ENCODE measurements around the gene HIPK2. TPM values are rescaled to one million over a fixed set of nuclear protein-coding genes. Genes with fewer than 3 reads are reported as not detected.

The HIPK2 gene
- total and polyA plus RNA-seq, 2 donors (not counting 3 experiments of a cell fraction or from before 2014, with no cell fraction given), result 9.0 to 43.8 TPM

GRCh38 chr7:139714163-139714901 is 63.5 kb downstream of the HIPK2 start:
- Histone ChIP-seq H3K79me2 (ENCODE audit: control insufficient read depth, insufficient read depth, low read length) (peaks cover 65% of the 10 kb centered on the region), H3K9me3 (replicated peaks; ENCODE audit: control insufficient read depth, insufficient read depth, low read length) (no peaks in the 10 kb centered on the region), H3K4me1 (ENCODE audit: control insufficient read depth, extremely low read depth, insufficient read depth, low read length) (peaks cover 8% of the 10 kb centered on the region), H3K27ac (ENCODE audit: insufficient read depth, low read depth, low read length) (no peak overlapping the region), H3K9ac (replicated peaks; ENCODE audit: extremely low read depth, insufficient read depth, low read length) (no peak overlapping the region), H4K20me1 (replicated peaks; ENCODE audit: control insufficient read depth, extremely low read depth, insufficient read depth, low read length) (no peaks in the 10 kb centered on the region), H3K27me3 (ENCODE audit: control insufficient read depth in 2 of 2, insufficient read depth in 2 of 2, low read length in 2 of 2) (no peaks in the 10 kb centered on the region), H3K4me3 (replicated peaks in 1 of 3; ENCODE audit: insufficient read depth in 1 of 3, low read depth in 1 of 3, low read length in 3 of 3) (no peak overlapping the region), H3K36me3 (ENCODE audit: control insufficient read depth in 2 of 2, extremely low read depth in 1 of 2, insufficient read depth in 2 of 2, low read length in 2 of 2) (peaks cover 16 to 21% of the 10 kb centered on the region in 2 experiments), H2AFZ (ENCODE audit: low read depth, low read length) (no peak overlapping the region), H3K4me2 (ENCODE audit: insufficient read depth, low read length) (no peak overlapping the region), H3K9me1 (replicated peaks; ENCODE audit: control insufficient read depth, extremely low read depth, insufficient read depth, low read length) (no peaks in the 10 kb centered on the region)
- dilution Hi-C loops (cut with MboI; ENCODE audit: extremely low pct_ligation_motif_present, low sequenced_read_pairs) (no loop called here), intact Hi-C loops (cut with micrococcal nuclease) (no loop called here)
- ChIA-PET CTCF (interaction anchor here (0.6 to 1.2 kb wide), 2 partner anchors 9 kb away, joined by 3 read pairs; no protein-coding TSS in a partner anchor), POLR2A (no interaction called here)
- BruUV-seq (replicated peaks), result no TSS peak
- FAIRE-seq (peak; percentile 42), DNase-seq (ENCODE audit: low read depth, low spot score) (no peak)
- no peak for TF ChIP-seq CTCF (IDR thresholded peaks at IDR 0.05; ENCODE audit: extremely low read depth in 1 of 2, insufficient read depth in 1 of 2, low read depth in 1 of 2, low read length in 2 of 2)
- TF ChIP-seq FOS (IDR thresholded peaks at IDR 0.05; ENCODE audit: borderline replicate concordance, insufficient read depth, low read length), result no peak
- TF ChIP-seq POLR2A (IDR thresholded peaks at IDR 0.05; ENCODE audit: low read depth, low read length), result no peak

- no peak for FAIRE-seq
- Histone ChIP-seq H3K36me3 (ENCODE audit: control insufficient read depth in 2 of 2, extremely low read depth in 1 of 2, insufficient read depth in 2 of 2, low read length in 2 of 2) (peaks cover 16 to 21% of the 10 kb centered on the region in 2 experiments), H3K27ac (ENCODE audit: insufficient read depth, low read depth, low read length) (no peak overlapping the region), H3K4me1 (ENCODE audit: control insufficient read depth, extremely low read depth, insufficient read depth, low read length) (peaks cover 8% of the 10 kb centered on the region), H4K20me1 (replicated peaks; ENCODE audit: control insufficient read depth, extremely low read depth, insufficient read depth, low read length) (no peaks in the 10 kb centered on the region), H3K4me2 (ENCODE audit: insufficient read depth, low read length) (no peak overlapping the region), H3K4me3 (replicated peaks in 1 of 3; ENCODE audit: insufficient read depth in 1 of 3, low read depth in 1 of 3, low read length in 3 of 3) (no peak overlapping the region), H3K9me1 (replicated peaks; ENCODE audit: control insufficient read depth, extremely low read depth, insufficient read depth, low read length) (no peaks in the 10 kb centered on the region), H3K27me3 (ENCODE audit: control insufficient read depth in 2 of 2, insufficient read depth in 2 of 2, low read length in 2 of 2) (no peaks in the 10 kb centered on the region), H3K79me2 (ENCODE audit: control insufficient read depth, insufficient read depth, low read length) (peaks cover 60% of the 10 kb centered on the region), H3K9me3 (replicated peaks; ENCODE audit: control insufficient read depth, insufficient read depth, low read length) (no peaks in the 10 kb centered on the region), H2AFZ (ENCODE audit: low read depth, low read length) (no peak overlapping the region), H3K9ac (replicated peaks; ENCODE audit: extremely low read depth, insufficient read depth, low read length) (no peak overlapping the region)
- no TSS peak for BruUV-seq (replicated peaks)
- no peak for DNase-seq (ENCODE audit: low read depth, low spot score)
- ChIA-PET POLR2A (no interaction called here), CTCF (interaction anchor here (1.0 to 1.2 kb wide), 2 partner anchors 10 to 68 kb away, joined by 3 to 4 read pairs; no protein-coding TSS in a partner anchor)
- intact Hi-C loops (cut with micrococcal nuclease), result no loop called here
- TF ChIP-seq POLR2A (IDR thresholded peaks at IDR 0.05; ENCODE audit: low read depth, low read length) (no peak), GATA2 (IDR thresholded peaks at IDR 0.05; ENCODE audit: insufficient read depth, insufficient read length, low read depth, low read length) (no peak), MAX (IDR thresholded peaks at IDR 0.05; ENCODE audit: insufficient read depth, insufficient read length) (no peak), EZH2 (IDR thresholded peaks at IDR 0.05; ENCODE audit: borderline replicate concordance, low read depth, low read length, severe bottlenecking) (no peak), CTCF (IDR thresholded peaks at IDR 0.05; ENCODE audit: extremely low read depth in 1 of 2, insufficient read depth in 1 of 2, low read depth in 1 of 2, low read length in 2 of 2) (no peak), JUN (IDR thresholded peaks at IDR 0.05; ENCODE audit: borderline replicate concordance, insufficient read depth, insufficient read length, low read depth) (no peak), POLR2AphosphoS5 (IDR thresholded peaks at IDR 0.05; ENCODE audit: insufficient read depth, low read depth, low read length) (no peak), FOS (IDR thresholded peaks at IDR 0.05; ENCODE audit: borderline replicate concordance, insufficient read depth, low read length) (no peak), MYC (IDR thresholded peaks at IDR 0.05; ENCODE audit: low read depth, low read length) (no peak)
- dilution Hi-C loops (cut with MboI; ENCODE audit: extremely low pct_ligation_motif_present, low sequenced_read_pairs), result no loop called here
These were observed 64.2 kb downstream of the HIPK2 start for GRCh38 chr7:139713526-139714162.

Data from endothelial cell of umbilical vein (primary cell).